ENCODE measurements around the gene LAMP5. TPM values are rescaled to one million over a fixed set of nuclear protein-coding genes. Genes with fewer than 3 reads are reported as not detected.

LAMP5 gene
- total and polyA plus RNA-seq, 9 of the 15 experiments (the other 6 are each of a cell fraction or from before 2014, with no cell fraction given): not detected

GRCh38 chr20:9573335-9574151, 59.2 kb downstream of the LAMP5 start:
- Histone ChIP-seq H4K20me1 (replicated peaks; ENCODE audit: control insufficient read depth, insufficient read depth, low read length) (no peaks in the 10 kb centered on the region), H3K9me3 (replicated peaks; ENCODE audit: control insufficient read depth, insufficient read depth, low read depth, low read length) (no peaks in the 10 kb centered on the region), H3K36me3 (ENCODE audit: control insufficient read depth, insufficient read depth, low read length) (no peaks in the 10 kb centered on the region), H3K79me2 (ENCODE audit: control insufficient read depth, insufficient read depth, low read length) (no peaks in the 10 kb centered on the region), H3K27me3 (ENCODE audit: control insufficient read depth in 2 of 2, insufficient read depth in 2 of 2, low read length in 2 of 2) (no peaks in the 10 kb centered on the region), H2AFZ (ENCODE audit: low read depth, low read length) (no peak overlapping the region), H3K4me1 (replicated peaks in 1 of 2; ENCODE audit: control insufficient read depth in 2 of 2, insufficient read depth in 2 of 2, low read length in 2 of 2) (no peaks in the 10 kb centered on the region), H3K4me2 (ENCODE audit: insufficient read depth, low read length) (no peak overlapping the region), H3K27ac (ENCODE audit: extremely low read depth, low read depth, low read length) (no peak overlapping the region), H3K9ac (ENCODE audit: insufficient read depth in 1 of 2, low read depth in 2 of 2, low read length in 2 of 2) (no peak overlapping the region), H3K4me3 (no peak overlapping the region), H3K9me1 (ENCODE audit: control insufficient read depth, insufficient read depth, low read length) (no peaks in the 10 kb centered on the region)
- WGBS (ENCODE audit: insufficient coverage, low coverage, missing lambda C conversion rate): 3% methylated on average over 12 of the region's 13 CpGs
- no peak for ATAC-seq
- BruUV-seq (replicated peaks): no TSS peak
- in situ Hi-C loops (cut with MboI) (no loop called here), intact Hi-C loops (cut with micrococcal nuclease) (no loop called here)
- DNase-seq (ENCODE audit: extremely low read depth in 1 of 4, low spot score in 3 of 4): no peak
- no peak for FAIRE-seq
- ChIA-PET POLR2A (no interaction called here), CTCF (ENCODE audit: low intra/inter-chr PET ratio) (no interaction called here)
- TF ChIP-seq SNIP1 (IDR thresholded peaks at IDR 0.05; ENCODE audit: low read depth) (no peak), NCOR1 (IDR thresholded peaks at IDR 0.05) (no peak), TAF7 (tag; IDR thresholded peaks at IDR 0.05) (no peak), PHB (CRISPR knock-in tag; IDR thresholded peaks at IDR 0.05) (no peak), XRCC4 (IDR thresholded peaks at IDR 0.05; ENCODE audit: extremely low read depth, insufficient read depth, insufficient read length) (no peak), ZNF217 (CRISPR knock-in tag; IDR thresholded peaks at IDR 0.05) (no peak), TCFL5 (CRISPR knock-in tag; conservative IDR thresholded peaks at IDR 0.05) (no peak), ETV1 (tag; conservative IDR thresholded peaks at IDR 0.05; ENCODE audit: low read depth) (no peak), MECOM (CRISPR knock-in tag; IDR thresholded peaks at IDR 0.05) (no peak), DDX20 (tag; IDR thresholded peaks at IDR 0.05; ENCODE audit: low read depth) (no peak), ZMIZ1 (IDR thresholded peaks at IDR 0.05; ENCODE audit: low read depth in 2 of 2, low read length in 2 of 2) (no peak), TSHZ1 (CRISPR knock-in tag; IDR thresholded peaks at IDR 0.05) (no peak), ZBTB26 (CRISPR knock-in tag; IDR thresholded peaks at IDR 0.05) (no peak), BMI1 (IDR thresholded peaks at IDR 0.05; ENCODE audit: low read length) (no peak), ATF7 (IDR thresholded peaks at IDR 0.05) (no peak), ZNF124 (CRISPR knock-in tag; IDR thresholded peaks at IDR 0.05) (no peak)

All from K562 (cell line).